SK-N-SH treated with all-trans-retinoic acid at 6 μM for 48 hours (cell line): ENCODE results near the gene OLIG3.

Experiments
- ESRRG ChIP-seq: fragments of 250-450 bp; sonication (Bioruptor Pico); IDR thresholded peaks from 2 replicates; pipeline ENCODE4 v1.6.1; 2021; ENCODE audit warnings: mild to moderate bottlenecking
- ZNF8 ChIP-seq: fragments of 450-650 bp; formaldehyde crosslinking; IDR thresholded peaks from 2 replicates; pipeline ENCODE4 v1.5.0; 2020; ENCODE audit warnings: mild to moderate bottlenecking, moderate library complexity
- TF ChIP-seq, protein P1 (sequence below): fragments of 250-450 bp; sonication (Bioruptor Pico); IDR thresholded peaks from 2 replicates; pipeline ENCODE4 v1.5.1; 2020; ENCODE audit warnings: low read depth, mild to moderate bottlenecking, moderate library complexity

DNA sequence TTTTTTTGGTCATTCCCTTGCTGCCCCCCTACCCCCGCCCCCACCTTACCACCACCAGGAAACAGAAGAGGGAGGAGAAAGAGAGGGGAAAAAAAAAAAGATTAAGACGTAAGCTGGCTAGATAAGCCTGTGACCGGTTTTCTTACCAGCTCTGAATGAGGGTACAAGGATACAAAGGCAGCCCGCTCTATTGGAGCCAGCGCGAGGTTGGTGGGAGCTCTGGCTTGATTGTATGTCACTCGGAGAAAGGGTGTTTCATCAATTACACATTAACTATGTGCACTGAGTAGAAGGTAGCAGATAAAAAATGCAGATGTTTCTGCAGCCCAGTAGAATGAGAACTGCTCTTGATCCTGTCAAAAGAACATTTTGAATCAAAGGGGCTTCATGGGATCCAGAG is 28.6 kb upstream of the OLIG3 start:
- no peak for TF ChIP-seq ESRRG (CRISPR knock-in tag)
- TF ChIP-seq, protein P1, sequence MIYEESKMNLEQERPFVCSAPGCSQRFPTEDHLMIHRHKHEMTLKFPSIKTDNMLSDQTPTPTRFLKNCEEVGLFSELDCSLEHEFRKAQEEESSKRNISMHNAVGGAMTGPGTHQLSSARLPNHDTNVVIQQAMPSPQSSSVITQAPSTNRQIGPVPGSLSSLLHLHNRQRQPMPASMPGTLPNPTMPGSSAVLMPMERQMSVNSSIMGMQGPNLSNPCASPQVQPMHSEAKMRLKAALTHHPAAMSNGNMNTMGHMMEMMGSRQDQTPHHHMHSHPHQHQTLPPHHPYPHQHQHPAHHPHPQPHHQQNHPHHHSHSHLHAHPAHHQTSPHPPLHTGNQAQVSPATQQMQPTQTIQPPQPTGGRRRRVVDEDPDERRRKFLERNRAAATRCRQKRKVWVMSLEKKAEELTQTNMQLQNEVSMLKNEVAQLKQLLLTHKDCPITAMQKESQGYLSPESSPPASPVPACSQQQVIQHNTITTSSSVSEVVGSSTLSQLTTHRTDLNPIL (CRISPR knock-in tag), result no peak
- no peak for TF ChIP-seq ZNF8 (CRISPR knock-in tag)
